ENCODE results near the gene TNFAIP2. TPM values are rescaled to one million over a fixed set of nuclear protein-coding genes. Genes with fewer than 3 reads are reported as not detected.

TNFAIP2 gene
- total and polyA plus RNA-seq, 4 donors = 8.9 to 32.0 (median 22.4) TPM

DNA sequence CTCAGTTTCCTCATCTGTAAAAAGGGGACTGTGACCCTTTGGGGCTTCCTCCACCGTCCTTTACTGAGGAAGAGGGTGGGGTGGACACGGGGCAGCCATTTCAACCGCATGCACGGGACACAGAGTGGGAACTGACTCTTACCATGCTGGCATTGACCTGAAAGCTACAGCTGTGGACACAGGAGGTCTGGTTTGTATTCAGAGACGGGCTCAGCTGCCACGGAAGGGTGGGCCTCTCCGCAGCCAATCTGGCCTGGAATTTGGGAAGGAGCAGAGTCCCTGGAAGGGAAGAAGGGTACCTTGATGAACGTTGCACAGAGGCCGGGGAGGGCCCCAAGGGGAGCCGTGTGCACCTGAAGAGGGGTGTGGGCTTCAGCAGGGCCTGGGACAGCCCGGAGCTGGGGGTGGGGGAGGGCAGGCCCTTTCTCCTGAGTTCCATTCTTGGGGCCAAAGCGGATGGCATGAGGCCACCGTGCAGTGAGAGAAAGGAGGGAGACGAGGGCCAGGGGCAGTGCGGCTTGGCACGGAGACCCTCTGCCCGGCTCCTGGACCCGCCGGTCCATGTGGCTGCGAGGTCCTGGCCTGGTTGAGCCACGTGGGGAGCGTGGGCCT is 14.5 kb downstream of the TNFAIP2 start (continued):
- TF ChIP-seq ATF3 (IDR thresholded peaks at IDR 0.05) = no peak

DNA sequence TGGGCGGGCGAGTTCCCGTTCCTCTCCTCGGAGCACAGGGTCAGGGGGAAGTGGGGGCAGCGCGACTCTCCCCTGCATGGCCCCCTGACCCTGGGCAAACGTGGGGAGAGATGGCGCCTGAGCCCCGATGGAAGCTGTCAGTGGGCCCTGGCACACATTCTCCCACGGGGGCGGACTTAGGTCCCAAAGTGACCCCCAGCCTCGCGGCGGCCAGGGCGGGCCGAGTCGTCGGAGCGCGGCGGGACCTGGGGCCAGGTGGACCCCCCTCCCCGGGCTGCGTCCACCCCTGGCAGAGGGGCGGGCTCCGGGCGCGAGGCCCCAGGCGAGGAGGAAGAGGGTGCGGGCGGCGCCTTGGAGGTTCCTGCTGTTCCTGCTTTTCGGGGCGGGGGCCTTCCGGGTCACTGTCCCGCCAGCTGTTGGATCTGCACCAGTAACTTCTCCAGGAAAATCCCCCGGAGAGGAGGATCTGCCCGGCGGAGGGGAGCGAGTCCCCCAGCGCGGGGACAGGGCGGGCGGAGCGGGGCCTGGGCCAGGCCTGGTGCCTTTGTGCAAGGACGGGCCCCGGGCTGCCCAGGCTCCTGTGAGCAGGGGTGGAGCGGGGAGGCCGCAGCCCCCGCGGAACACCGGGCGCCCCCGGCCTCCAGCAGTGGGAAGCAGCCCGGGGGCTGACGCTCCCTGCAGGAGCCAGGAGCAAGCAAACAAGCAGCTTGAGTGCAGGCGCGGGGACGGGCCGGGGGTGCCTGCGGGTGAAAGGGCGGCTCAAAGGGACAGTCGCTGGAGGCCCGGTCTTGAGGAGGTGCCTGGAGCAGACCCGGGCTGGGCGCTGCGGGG is 15.3 kb downstream of the TNFAIP2 start:
- H3K27ac ChIP-seq (ENCODE audit: low read depth in 1 of 2, low read length in 2 of 2) = no peak overlapping the region
- 59% methylated on average over 66 of the region's 66 CpGs for WGBS
- H3K9ac ChIP-seq (ENCODE audit: low read depth in 1 of 2, low read length in 2 of 2) = no peak overlapping the region

More for the DNA sequence above, 15.3 kb downstream of the TNFAIP2 start:
- H3K27me3 ChIP-seq (ENCODE audit: control insufficient read depth in 4 of 4, insufficient read depth in 4 of 4, low read length in 3 of 4) = no peaks in the 10 kb centered on the region
- TF ChIP-seq NR2F2 (IDR thresholded peaks at IDR 0.05) (no peak), SP1 (IDR thresholded peaks at IDR 0.05) (no peak), GABPA (IDR thresholded peaks at IDR 0.05 in 1 of 2, conservative IDR thresholded peaks at IDR 0.05 in 1 of 2) (no peak), REST (IDR thresholded peaks at IDR 0.05) (no peak), YY1 (IDR thresholded peaks at IDR 0.05) (no peak), MAX (IDR thresholded peaks at IDR 0.05) (no peak), FOXA1 (IDR thresholded peaks at IDR 0.05) (no peak), ATF3 (IDR thresholded peaks at IDR 0.05) (no peak), RAD21 (IDR thresholded peaks at IDR 0.05) (no peak), TAF1 (conservative IDR thresholded peaks at IDR 0.05) (no peak), FOXA2 (IDR thresholded peaks at IDR 0.05) (no peak), HNF4G (IDR thresholded peaks at IDR 0.05) (no peak), RXRA (IDR thresholded peaks at IDR 0.05) (no peak)
- H3K4me1 ChIP-seq (ENCODE audit: control insufficient read depth in 4 of 4, insufficient read depth in 4 of 4, low read length in 3 of 4) = peaks cover 3 to 8% (median 7%) of the 10 kb centered on the region in 4 donors
- H3K4me3 ChIP-seq (ENCODE audit: low read depth in 1 of 3, low read length in 3 of 3) = no peak overlapping the region
- H3K9me3 ChIP-seq (ENCODE audit: control insufficient read depth in 4 of 4, low read length in 3 of 4) = no peaks in the 10 kb centered on the region
- H3K36me3 ChIP-seq (ENCODE audit: control insufficient read depth in 4 of 4, insufficient read depth in 3 of 4, low read depth in 1 of 4, low read length in 3 of 4) = peaks cover 0 to 7% (median 3%) of the 10 kb centered on the region in 4 donors
- no peak for DNase-seq (ENCODE audit: low spot score)

All from liver (tissue), 9 donors.